Pancreas (tissue), 10 donors: ENCODE data around the gene PMM1. TPM values are rescaled to one million over a fixed set of nuclear protein-coding genes. Genes with fewer than 3 reads are reported as not detected.

ENCODE experiments used
- ATAC-seq, 4 donors: fragments of 200-7000 bp; cut with Tn5 transposase; one replicate each; pipeline versions ENCODE4 v1.8.0 to v1.9.1; 2020; ENCODE audit warnings: mild to moderate bottlenecking in 4 of 4, moderate library complexity in 4 of 4
- DNase-seq, 6 donors: peaks; one replicate each; pipeline ENCODE4 v3.0.0-alpha.2; 2020
- FAIRE-seq: peaks from 2 replicates; lab custom pipeline; 2012; peaks lifted over from hg19 to GRCh38; lab: Jason Lieb, UNC
- H3K27ac ChIP-seq, 4 donors: fragments of 200-600 bp; sonication (generic); 1 replicate in 3 of 4; 2 replicates in 1 of 4; pipeline versions ENCODE4 v1.5.0 to v1.8.0; 2020
- H3K27me3 ChIP-seq, 4 donors: fragments of 200-600 bp; one replicate each; pipeline ENCODE4 v1.8.0; 2021
- H3K36me3 ChIP-seq, 3 donors: fragments of 200-600 bp; sonication (generic) in 1 of 3; one replicate each; pipeline versions ENCODE4 v1.5.0 to v1.8.0; 2020 to 2021
- H3K4me1 ChIP-seq, 3 donors: fragments of 200-600 bp; one replicate each; pipeline ENCODE4 v1.8.0; 2021
- H3K4me3 ChIP-seq, 4 donors: fragments of 200-600 bp; sonication (generic) in 2 of 4; one replicate each; pipeline versions ENCODE4 v1.5.0 to v1.8.0; 2020 to 2021
- H3K9me3 ChIP-seq, 4 donors: fragments of 200-600 bp; one replicate each; pipeline ENCODE4 v1.8.0; 2021
- WGBS, 2 donors: extraction: QIAGEN DNeasy Blood & Tissue Kit; methylation state at CpG; one replicate each; pipeline ENCODE4 v1.1.7; 2013; 5-methylcytosine and 5-hydroxymethylcytosine counted together
- intact Hi-C, 3 donors: fragments of 100-400 bp; cut with DNase I; formaldehyde crosslinking; loops; one replicate each; pipeline versions ENCODE4 v1.11.1 to v1.14.2; 2022
- polyA plus RNA-seq, 2 donors: library from polyadenylated mRNA; stranded (reverse); fragments of 200-250 nt; gene quantifications; one replicate each; pipeline ENCODE4 v1.2.3, GENCODE V29; 2013
- total RNA-seq, 6 donors: library from RNA; stranded (reverse); fragmentation: NEBNext Ultra II Directional in 4 of 6; extraction: Animal tissue kit (Norgen Biotek cat#: 25700) in 4 of 6; gene quantifications; one replicate each; pipeline versions ENCODE4 v1.2.1 to v1.2.4, GENCODE V29; 2021 to 2023
- TF ChIP-seq, protein P1 (sequence below), 4 donors: fragments of 200-600 bp; sonication (generic) in 3 of 4; IDR thresholded peaks; one replicate each; pipeline versions ENCODE4 v1.5.0 to v1.8.0; 2021; ENCODE audit warnings: antibody characterized with exemption in 4 of 4
- donor health status: healthy with polysubstance abuse.
- donor health status: DM: no; HTN: no; CAD: no; lungs with moderate emphysema.
- donor health status: DM: no; HTN: no; CAD: no.
- donor health status: control.
- donor health status: control.
- donor health status: Bipolar disorder and iron deficiency.
- donor health status: DM: yes; HTN: yes; CAD: no.
- donor health status: DM: no; HTN: no; CAD: no.
- donor health status: DM: no; HTN: no; CAD: no.
- donor health status: DM: yes; HTN: yes; CAD: no.

The PMM1 gene
- total and polyA plus RNA-seq, 8 donors = 10.3 to 69.2 (median 23.0) TPM

DNA sequence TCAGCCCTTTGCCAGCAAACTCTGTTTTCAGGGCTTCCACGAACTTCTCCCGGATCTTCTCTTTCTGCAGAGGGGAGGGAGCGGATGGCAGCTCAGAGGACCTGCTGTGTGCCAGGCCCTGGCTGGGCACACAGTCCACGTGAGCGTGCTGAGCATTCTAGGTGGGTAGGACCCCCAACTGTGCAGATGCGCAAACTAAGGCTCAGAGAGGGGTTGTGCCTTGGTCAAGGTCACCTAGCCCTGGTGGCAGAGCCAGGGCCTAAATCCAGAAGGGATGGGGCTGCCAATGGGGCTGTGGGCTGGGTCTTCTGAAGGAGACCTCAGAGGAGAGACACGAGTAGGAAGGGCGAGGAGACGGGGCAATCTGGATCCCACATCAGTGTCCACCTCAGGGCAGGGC lies 10.8 kb downstream of the PMM1 start:
- ATAC-seq (no peak), DNase-seq (peak in 1 of 6 donors; percentile 40), FAIRE-seq (no peak)
- Histone ChIP-seq H3K4me1 (no peaks in the 10 kb centered on the region), H3K36me3 (peaks cover 0 to 30% (median 0%) of the 10 kb centered on the region in 3 donors), H3K4me3 (no peak overlapping the region), H3K27me3 (no peaks in the 10 kb centered on the region), H3K27ac (no peak overlapping the region), H3K9me3 (no peaks in the 10 kb centered on the region)
- 87 to 89% methylated on average over 9 of the region's 9 CpGs for WGBS, 2 donors
- intact Hi-C loops = no loop called here
- TF ChIP-seq, protein P1, sequence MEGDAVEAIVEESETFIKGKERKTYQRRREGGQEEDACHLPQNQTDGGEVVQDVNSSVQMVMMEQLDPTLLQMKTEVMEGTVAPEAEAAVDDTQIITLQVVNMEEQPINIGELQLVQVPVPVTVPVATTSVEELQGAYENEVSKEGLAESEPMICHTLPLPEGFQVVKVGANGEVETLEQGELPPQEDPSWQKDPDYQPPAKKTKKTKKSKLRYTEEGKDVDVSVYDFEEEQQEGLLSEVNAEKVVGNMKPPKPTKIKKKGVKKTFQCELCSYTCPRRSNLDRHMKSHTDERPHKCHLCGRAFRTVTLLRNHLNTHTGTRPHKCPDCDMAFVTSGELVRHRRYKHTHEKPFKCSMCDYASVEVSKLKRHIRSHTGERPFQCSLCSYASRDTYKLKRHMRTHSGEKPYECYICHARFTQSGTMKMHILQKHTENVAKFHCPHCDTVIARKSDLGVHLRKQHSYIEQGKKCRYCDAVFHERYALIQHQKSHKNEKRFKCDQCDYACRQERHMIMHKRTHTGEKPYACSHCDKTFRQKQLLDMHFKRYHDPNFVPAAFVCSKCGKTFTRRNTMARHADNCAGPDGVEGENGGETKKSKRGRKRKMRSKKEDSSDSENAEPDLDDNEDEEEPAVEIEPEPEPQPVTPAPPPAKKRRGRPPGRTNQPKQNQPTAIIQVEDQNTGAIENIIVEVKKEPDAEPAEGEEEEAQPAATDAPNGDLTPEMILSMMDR (IDR thresholded peaks at IDR 0.05) = no peak

DNA sequence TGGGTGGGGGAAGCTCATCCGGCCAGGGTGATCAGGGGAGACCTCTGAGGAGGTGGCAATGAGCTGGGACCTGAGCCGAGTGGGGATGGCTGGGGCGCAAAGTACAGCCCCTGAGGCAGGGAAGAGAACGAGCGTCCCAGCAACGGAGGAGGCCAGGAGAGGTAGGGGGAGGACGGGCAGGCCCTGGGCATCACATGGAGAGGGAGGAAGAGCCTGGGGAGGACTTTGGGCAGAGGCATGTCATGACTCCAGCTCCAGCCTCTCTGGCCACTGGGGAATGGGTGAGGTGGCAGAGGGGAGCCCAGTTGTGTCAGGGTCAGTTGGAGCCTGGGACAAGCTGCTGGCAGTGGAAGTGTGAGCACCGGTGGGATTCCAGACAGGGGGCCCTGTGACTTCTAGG lies 11.5 kb downstream of the PMM1 start:
- TF ChIP-seq, protein P1 (IDR thresholded peaks at IDR 0.05) = no peak
- peak in 2 of 6 donors; percentile 32 to 48 for DNase-seq
- H3K4me1 ChIP-seq = no peaks in the 10 kb centered on the region
- intact Hi-C loops = no loop called here
- H3K9me3 ChIP-seq = no peaks in the 10 kb centered on the region
- WGBS, 2 donors = 93 to 96% methylated on average over 8 of the region's 8 CpGs
- no peak for FAIRE-seq
- H3K36me3 ChIP-seq = peaks cover 0 to 26% (median 0%) of the 10 kb centered on the region in 3 donors
- H3K4me3 ChIP-seq = no peak overlapping the region
- H3K27ac ChIP-seq = no peak overlapping the region
- ATAC-seq = no peak
- no peaks in the 10 kb centered on the region for H3K27me3 ChIP-seq

DNA sequence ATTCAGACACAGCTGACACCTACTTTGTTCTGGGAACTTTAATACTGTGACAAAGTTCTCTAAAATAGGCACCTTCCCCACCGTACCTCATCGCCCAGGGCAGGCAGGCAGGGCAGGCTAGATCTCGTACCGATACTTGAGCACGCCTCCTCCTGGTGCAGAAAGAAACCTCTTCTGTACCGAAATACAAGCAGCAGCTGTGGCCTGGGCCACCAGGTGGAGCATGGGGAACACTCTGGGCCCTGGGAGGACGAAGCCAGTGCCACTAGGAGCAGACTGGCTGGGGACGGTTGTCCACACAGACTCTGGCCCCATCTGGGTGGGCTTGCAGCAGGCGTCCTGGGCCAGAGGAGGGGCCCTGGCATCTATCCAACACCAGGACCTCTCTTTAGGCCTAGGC lies 12.8 kb downstream of the PMM1 start:
- Histone ChIP-seq H3K4me3 (no peak overlapping the region), H3K27me3 (no peaks in the 10 kb centered on the region), H3K4me1 (no peaks in the 10 kb centered on the region), H3K27ac (no peak overlapping the region), H3K9me3 (no peaks in the 10 kb centered on the region), H3K36me3 (peaks cover 0 to 17% (median 0%) of the 10 kb centered on the region in 3 donors)
- WGBS, 2 donors = 83 to 91% methylated on average over 9 of the region's 9 CpGs
- ATAC-seq (peak; percentile 21 to 82 (median 68)), FAIRE-seq (no peak), DNase-seq (peak in 4 of 6 donors; percentile 46 to 79 (median 64))
- intact Hi-C loops = no loop called here
- TF ChIP-seq, protein P1 (IDR thresholded peaks at IDR 0.05) = peak in 3 of 4 donors; percentile 16 to 24 (median 18)

DNA sequence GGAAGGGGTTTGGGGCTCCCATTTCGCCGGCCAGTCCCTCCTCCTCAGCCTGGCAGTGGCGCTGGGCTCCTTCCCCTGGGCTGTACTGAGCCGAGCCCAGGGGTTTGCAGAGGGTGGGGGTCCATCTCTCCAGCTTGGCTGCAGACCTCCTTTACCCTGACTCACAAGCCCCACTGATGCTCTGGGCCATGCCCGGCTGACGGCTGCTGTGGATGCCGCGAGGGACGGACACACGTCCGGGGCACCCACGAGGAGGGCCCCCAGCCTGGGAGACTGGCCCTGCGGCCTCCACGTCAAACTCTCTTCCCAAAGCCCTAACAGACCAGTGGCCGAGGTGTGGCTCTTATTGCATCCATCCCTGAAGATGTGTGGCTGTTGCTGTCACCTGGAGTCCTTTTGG lies 14.1 kb downstream of the PMM1 start:
- FAIRE-seq (no peak), ATAC-seq (no peak), DNase-seq (peak in 1 of 6 donors; percentile 76)
- Histone ChIP-seq H3K4me3 (no peak overlapping the region), H3K9me3 (no peaks in the 10 kb centered on the region), H3K27ac (no peak overlapping the region), H3K27me3 (no peaks in the 10 kb centered on the region), H3K4me1 (no peaks in the 10 kb centered on the region), H3K36me3 (peaks cover 0 to 16% (median 0%) of the 10 kb centered on the region in 3 donors)
- TF ChIP-seq, protein P1 (IDR thresholded peaks at IDR 0.05) = no peak
- 94 to 95% methylated on average over 13 to 15 of the region's 15 CpGs for WGBS, 2 donors
- intact Hi-C loops = no loop called here

DNA sequence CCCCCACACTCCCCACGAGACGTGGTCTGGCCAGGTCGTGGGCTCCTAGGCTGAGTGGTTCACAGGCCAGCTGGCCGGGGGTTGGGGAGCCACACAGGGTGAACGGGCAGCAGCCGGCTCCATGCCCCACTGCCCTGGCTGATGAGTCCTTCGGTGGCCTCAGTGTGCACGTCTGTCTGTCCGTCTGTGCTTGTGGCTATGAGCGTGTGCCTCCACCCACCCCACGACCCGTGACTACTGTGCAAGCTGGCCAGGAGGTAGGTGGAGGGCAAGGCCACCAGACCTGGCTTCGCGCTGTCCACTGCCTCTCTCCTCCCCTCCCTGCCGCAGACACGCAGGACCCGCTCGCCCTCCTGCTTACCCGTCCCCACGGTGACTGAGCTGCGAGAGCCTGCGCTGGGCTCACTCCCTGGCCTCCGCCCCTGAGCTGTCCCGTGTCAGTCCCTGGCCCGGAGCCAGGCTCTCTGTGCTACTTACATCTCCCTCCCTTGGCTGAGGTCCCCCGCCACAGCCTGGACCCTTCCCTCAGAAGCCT lies 14.7 kb downstream of the PMM1 start:
- no peaks in the 10 kb centered on the region for H3K27me3 ChIP-seq
- intact Hi-C loops = no loop called here
- DNase-seq (peak in 3 of 6 donors; percentile 63 to 86 (median 63)), ATAC-seq (peak in 3 of 4 donors; percentile 14 to 26 (median 17)), FAIRE-seq (no peak)
- H3K36me3 ChIP-seq = peaks cover 0 to 9% (median 0%) of the 10 kb centered on the region in 3 donors
- no peak overlapping the region for H3K27ac ChIP-seq
- TF ChIP-seq, protein P1 (IDR thresholded peaks at IDR 0.05) = no peak
- 84 to 88% methylated on average over 26 of the region's 26 CpGs for WGBS, 2 donors
- no peak overlapping the region for H3K4me3 ChIP-seq
- no peaks in the 10 kb centered on the region for H3K4me1 ChIP-seq
- no peaks in the 10 kb centered on the region for H3K9me3 ChIP-seq
